Fibroblast of upper back skin (primary cell): ENCODE data around the gene SATB2.

Experiments used
- DNase-seq: peaks from one replicate; pipeline ENCODE4 v3.0.0-alpha.2; 2013

SATB2 gene

GRCh38 chr2:199228887-199229819 is 228.6 kb downstream of the SATB2 start:
- peak; percentile 96 for DNase-seq

- DNase-seq: no peak
These were observed 233.9 kb downstream of the SATB2 start for GRCh38 chr2:199223791-199224190.

GRCh38 chr2:199220920-199221319 is 236.8 kb downstream of the SATB2 start:
- no peak for DNase-seq

- no peak for DNase-seq
These were observed 238.2 kb downstream of the SATB2 start for GRCh38 chr2:199219551-199219950.
